KMS-11 (cell line): Measurements from ENCODE around the gene IL5RA.

Source experiments
- H2AFZ ChIP-seq: fragments of 200-600 bp; sonication (generic); 2 replicates; pipeline ENCODE4 v1.6.1; 2016; ENCODE audit warnings: antibody characterized with exemption, mixed run types, low read depth
- H3K27ac ChIP-seq: fragments of 200-600 bp; sonication (generic); 2 replicates; pipeline ENCODE4 v1.6.1; 2016; ENCODE audit warnings: mild to moderate bottlenecking, mixed run types
- H3K27me3 ChIP-seq: fragments of 200-600 bp; sonication (generic); 2 replicates; pipeline ENCODE4 v1.6.1; 2017; ENCODE audit warnings: mild to moderate bottlenecking, low read depth, mixed run types, moderate library complexity; ENCODE audit not compliant: insufficient read depth
- H3K36me3 ChIP-seq: fragments of 200-600 bp; sonication (generic); 2 replicates; pipeline ENCODE4 v1.6.1; 2017; ENCODE audit warnings: mild to moderate bottlenecking, mixed run types; ENCODE audit not compliant: insufficient read depth
- H3K4me1 ChIP-seq: fragments of 200-600 bp; sonication (generic); 2 replicates; pipeline ENCODE4 v1.6.1; 2016; ENCODE audit warnings: mild to moderate bottlenecking, low read depth, mixed run types; ENCODE audit not compliant: poor library complexity, severe bottlenecking
- H3K4me2 ChIP-seq: fragments of 200-600 bp; sonication (generic); 2 replicates; pipeline ENCODE4 v1.7.0; 2016; ENCODE audit warnings: mild to moderate bottlenecking, mixed run types
- H3K4me3 ChIP-seq: fragments of 200-600 bp; sonication (generic); IDR thresholded peaks from 2 replicates; pipeline ENCODE4 v1.6.1; 2017; ENCODE audit warnings: low read depth, low read length, mixed read lengths; ENCODE audit not compliant: insufficient read depth
- H3K79me2 ChIP-seq: fragments of 200-600 bp; sonication (generic); 2 replicates; pipeline ENCODE4 v1.6.1; 2016; ENCODE audit warnings: low read depth, mixed run types; ENCODE audit not compliant: insufficient read depth
- H3K9ac ChIP-seq: fragments of 200-600 bp; sonication (generic); 2 replicates; pipeline ENCODE4 v1.6.1; 2016; ENCODE audit warnings: mild to moderate bottlenecking, mixed run types
- H4K20me1 ChIP-seq: fragments of 200-600 bp; sonication (generic); 2 replicates; pipeline ENCODE4 v1.6.1; 2016; ENCODE audit warnings: mild to moderate bottlenecking, mixed run types; ENCODE audit not compliant: insufficient read depth
- CTCF ChIP-seq: fragments of 200-600 bp; sonication (generic); conservative IDR thresholded peaks from 2 replicates; pipeline ENCODE4 v1.6.1; 2017; ENCODE audit warnings: low read depth, mild to moderate bottlenecking, antibody characterized with exemption, low read length, moderate library complexity, mixed read lengths

Gene IL5RA

GRCh38 chr3:3113042-3113709, 3.0 kb upstream of the IL5RA start:
- Histone ChIP-seq H3K27me3 (no peaks in the 10 kb centered on the region), H3K79me2 (no peaks in the 10 kb centered on the region), H2AFZ (no peak overlapping the region), H3K4me2 (no peak overlapping the region), H4K20me1 (no peaks in the 10 kb centered on the region), H3K4me3 (no peak overlapping the region), H3K4me1 (no peaks in the 10 kb centered on the region), H3K27ac (no peak overlapping the region), H3K36me3 (no peaks in the 10 kb centered on the region), H3K9ac (no peak overlapping the region)
- no peak for TF ChIP-seq CTCF

- TF ChIP-seq CTCF: no peak
- Histone ChIP-seq H3K27ac (no peak overlapping the region), H3K4me3 (no peak overlapping the region), H4K20me1 (no peaks in the 10 kb centered on the region), H3K4me2 (no peak overlapping the region), H3K9ac (no peak overlapping the region), H3K4me1 (no peaks in the 10 kb centered on the region), H3K79me2 (no peaks in the 10 kb centered on the region), H2AFZ (no peak overlapping the region), H3K36me3 (no peaks in the 10 kb centered on the region), H3K27me3 (no peaks in the 10 kb centered on the region)
Measured at GRCh38 chr3:3110749-3111361, 681 bp upstream of the IL5RA start.

GRCh38 chr3:3109407-3110298, 521 bp downstream of the IL5RA start:
- Histone ChIP-seq H3K4me3 (no peak overlapping the region), H3K27me3 (no peaks in the 10 kb centered on the region), H3K4me2 (no peak overlapping the region), H3K9ac (no peak overlapping the region), H3K36me3 (no peaks in the 10 kb centered on the region), H3K4me1 (no peaks in the 10 kb centered on the region), H3K27ac (no peak overlapping the region), H3K79me2 (no peaks in the 10 kb centered on the region), H4K20me1 (no peaks in the 10 kb centered on the region), H2AFZ (no peak overlapping the region)
- TF ChIP-seq CTCF: no peak

- H3K36me3 ChIP-seq: no peaks in the 10 kb centered on the region
- TF ChIP-seq CTCF: no peak
- H3K9ac ChIP-seq: no peak overlapping the region
- no peak overlapping the region for H3K4me3 ChIP-seq
- no peaks in the 10 kb centered on the region for H3K4me1 ChIP-seq
- H3K4me2 ChIP-seq: no peak overlapping the region
- no peaks in the 10 kb centered on the region for H4K20me1 ChIP-seq
- H3K27me3 ChIP-seq: no peaks in the 10 kb centered on the region
- no peaks in the 10 kb centered on the region for H3K79me2 ChIP-seq
- H2AFZ ChIP-seq: no peak overlapping the region
- no peak overlapping the region for H3K27ac ChIP-seq
Measured at GRCh38 chr3:3107858-3108257, 2.3 kb downstream of the IL5RA start.
